Epithelial cell of proximal tubule (primary cell): Measurements from ENCODE around the gene RPIA. TPM values are rescaled to one million over a fixed set of nuclear protein-coding genes. Genes with fewer than 3 reads are reported as not detected.

ENCODE experiments used
- DNase-seq: peaks from one replicate; pipeline ENCODE4 v3.0.0-alpha.2; 2011; ENCODE audit warnings: low read depth
- H3K4me3 ChIP-seq: 2 replicates; pipeline ENCODE4 v1.5.1; 2011; ENCODE audit warnings: low read depth, mild to moderate bottlenecking, low read length
- total RNA-seq: library from RNA; depleted of rRNA; stranded (reverse); fragments of >200 nt; gene quantifications from 2 replicates; pipeline ENCODE4 v1.2.3, GENCODE V29; 2015
- TF ChIP-seq, protein P1 (sequence below): conservative IDR thresholded peaks from 2 replicates; pipeline ENCODE4 v1.5.1; 2012; ENCODE audit warnings: low read depth, mild to moderate bottlenecking, low read length

Gene RPIA
- total RNA-seq, 1 donor from 2014 or later, result 8.0 TPM

DNA sequence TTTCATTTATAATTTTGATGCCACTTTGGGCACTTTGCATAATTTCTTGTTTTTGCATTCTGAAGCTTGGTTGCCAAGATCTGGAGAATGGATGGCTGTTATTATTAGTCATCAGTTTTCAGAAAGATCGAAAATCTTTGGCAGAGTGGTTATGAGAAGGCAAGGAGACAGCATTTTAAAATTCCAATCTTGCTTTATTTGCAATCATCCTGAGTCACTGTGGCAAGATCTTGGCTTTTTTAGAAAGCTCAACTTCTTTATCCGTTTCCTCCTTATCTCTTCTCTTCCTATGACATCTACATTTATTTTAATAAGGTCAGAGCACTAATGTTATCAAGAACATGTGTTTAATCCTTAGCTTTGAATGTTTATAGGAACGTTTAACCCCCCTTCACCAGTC, 33.1 kb upstream of the RPIA start:
- H3K4me3 ChIP-seq, result no peak overlapping the region
- TF ChIP-seq, protein P1, sequence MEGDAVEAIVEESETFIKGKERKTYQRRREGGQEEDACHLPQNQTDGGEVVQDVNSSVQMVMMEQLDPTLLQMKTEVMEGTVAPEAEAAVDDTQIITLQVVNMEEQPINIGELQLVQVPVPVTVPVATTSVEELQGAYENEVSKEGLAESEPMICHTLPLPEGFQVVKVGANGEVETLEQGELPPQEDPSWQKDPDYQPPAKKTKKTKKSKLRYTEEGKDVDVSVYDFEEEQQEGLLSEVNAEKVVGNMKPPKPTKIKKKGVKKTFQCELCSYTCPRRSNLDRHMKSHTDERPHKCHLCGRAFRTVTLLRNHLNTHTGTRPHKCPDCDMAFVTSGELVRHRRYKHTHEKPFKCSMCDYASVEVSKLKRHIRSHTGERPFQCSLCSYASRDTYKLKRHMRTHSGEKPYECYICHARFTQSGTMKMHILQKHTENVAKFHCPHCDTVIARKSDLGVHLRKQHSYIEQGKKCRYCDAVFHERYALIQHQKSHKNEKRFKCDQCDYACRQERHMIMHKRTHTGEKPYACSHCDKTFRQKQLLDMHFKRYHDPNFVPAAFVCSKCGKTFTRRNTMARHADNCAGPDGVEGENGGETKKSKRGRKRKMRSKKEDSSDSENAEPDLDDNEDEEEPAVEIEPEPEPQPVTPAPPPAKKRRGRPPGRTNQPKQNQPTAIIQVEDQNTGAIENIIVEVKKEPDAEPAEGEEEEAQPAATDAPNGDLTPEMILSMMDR, result no peak
- no peak for DNase-seq

DNA sequence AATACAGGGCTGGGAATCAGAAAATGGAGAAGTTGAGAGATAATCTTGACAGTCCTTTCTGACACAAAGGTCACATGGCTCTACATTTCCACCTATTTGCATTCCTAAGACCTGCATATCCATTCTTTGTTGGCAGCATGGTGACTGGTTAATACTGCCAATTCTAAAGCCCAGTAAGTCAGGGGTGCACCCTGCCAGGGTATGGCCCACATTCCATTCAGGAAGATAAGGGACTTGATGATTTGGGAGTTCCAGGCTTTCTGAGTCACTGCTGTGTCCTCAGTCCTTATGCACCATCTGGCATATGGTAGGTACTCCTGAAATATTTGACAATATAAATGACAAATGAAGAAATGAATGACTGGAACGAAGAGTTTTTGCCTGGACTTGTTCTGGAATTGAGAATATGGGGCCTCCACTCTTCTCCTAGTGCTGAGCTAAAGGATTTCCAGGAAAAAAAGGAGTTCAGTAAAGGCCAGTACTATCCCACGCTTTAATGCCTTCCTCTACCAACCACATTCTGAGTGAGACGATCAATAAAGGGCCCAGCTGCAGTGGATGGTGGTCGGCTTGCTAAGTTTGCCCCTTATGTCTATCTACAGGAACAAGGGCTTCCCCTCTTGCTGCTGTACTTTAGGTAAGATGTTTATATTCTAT, 32.5 kb upstream of the RPIA start:
- DNase-seq, result no peak
- H3K4me3 ChIP-seq, result no peak overlapping the region
- TF ChIP-seq, protein P1, result no peak

DNA sequence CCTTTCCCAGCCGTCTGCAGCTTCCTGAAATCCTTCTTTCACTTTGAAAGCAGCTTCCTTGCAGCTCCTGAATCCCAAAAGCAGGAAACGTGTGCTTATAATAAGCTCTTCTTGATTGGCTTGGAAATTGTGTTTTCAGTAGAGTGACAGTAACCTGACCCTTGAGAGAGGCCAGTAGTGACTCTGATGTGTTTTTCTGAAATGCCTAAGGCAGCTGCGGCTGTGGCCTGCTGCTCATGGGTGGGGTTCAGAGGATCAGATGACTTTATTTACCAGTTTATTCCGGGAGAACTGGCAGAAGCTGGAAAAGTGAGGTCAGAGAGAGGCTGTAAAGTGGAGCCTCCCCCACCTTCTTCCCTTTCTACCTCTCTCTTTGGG, 31.9 kb upstream of the RPIA start:
- TF ChIP-seq, protein P1, result no peak
- H3K4me3 ChIP-seq, result no peak overlapping the region
- no peak for DNase-seq

DNA sequence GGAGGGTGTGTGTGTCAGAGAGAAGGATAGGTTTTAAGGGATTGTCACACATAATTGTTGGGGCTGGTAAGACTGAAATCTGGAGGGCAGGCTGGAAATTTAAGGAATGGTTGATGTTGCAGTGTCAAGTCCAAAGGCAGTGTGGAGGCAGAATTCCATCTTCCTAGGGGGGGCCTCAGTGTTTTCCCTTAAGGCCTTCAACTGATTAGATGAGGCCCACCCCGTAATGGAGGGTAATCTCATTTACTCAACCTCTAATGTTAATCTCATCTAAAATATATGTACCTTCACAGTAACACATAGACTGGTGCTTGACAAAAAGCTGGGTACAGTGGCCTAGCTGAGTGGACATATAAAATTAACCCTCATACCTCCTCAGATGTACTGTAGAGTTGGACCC, 30.9 kb upstream of the RPIA start:
- TF ChIP-seq, protein P1, result no peak
- no peak overlapping the region for H3K4me3 ChIP-seq
- no peak for DNase-seq

DNA sequence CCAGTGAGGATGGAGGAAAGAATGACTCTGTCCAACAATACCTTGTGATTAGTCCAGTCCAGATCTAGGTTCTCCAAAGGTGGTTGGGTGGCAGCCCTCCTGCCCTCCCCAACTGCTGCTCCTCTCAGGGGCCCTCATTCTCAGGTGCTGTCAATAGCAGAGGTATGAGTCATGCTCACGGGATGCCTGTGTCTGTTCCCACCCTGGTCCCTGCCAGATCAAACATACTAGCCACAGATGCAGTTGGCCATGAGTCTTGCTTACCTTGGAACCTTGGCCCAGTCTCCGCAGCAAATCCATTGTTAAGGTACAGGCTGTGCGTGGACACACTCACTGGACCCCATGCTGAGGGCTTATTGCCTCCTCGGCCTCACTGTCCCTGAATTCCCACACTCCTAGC, 24.9 kb upstream of the RPIA start:
- DNase-seq, result no peak
- TF ChIP-seq, protein P1, result no peak
- no peak overlapping the region for H3K4me3 ChIP-seq

DNA sequence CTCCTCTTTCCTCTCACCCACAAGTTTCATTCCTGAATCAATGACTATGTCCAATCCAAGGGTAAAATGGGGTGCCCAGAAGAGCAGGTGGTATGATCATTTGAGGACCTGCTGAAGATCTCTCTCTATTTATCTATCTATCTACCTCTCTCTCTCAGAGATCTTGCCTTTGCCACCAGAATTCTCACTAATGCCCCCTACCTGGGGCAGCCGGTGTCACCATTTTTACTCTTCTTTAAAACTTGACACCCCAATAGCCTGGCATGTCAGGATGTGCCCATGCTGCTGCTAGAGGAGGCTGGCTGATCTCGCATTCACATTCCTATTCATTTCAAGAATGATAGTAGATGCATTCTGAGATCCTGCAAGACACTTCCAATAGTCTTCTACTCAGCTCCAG, 24.3 kb upstream of the RPIA start:
- no peak for DNase-seq
- no peak overlapping the region for H3K4me3 ChIP-seq
- TF ChIP-seq, protein P1, result no peak

DNA sequence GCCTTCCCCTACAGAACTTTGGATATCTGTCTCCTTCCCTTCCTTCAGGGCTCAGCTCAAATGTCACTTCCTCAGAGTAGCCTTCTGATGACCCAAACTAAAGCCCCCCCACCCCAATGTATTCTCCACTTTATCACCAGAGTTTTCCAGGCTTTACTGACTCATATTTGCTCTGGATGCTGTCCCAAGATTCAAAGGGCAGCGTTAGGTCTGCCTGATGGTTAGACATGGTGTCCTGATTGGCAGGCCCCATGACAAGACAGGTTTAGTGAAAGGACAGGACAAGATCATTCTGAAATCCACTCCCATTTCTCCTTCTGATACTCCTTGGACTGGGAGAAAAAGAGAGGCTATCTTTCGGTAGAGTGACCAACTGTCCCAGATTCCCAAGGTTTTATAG, 22.6 kb upstream of the RPIA start:
- H3K4me3 ChIP-seq, result no peak overlapping the region
- no peak for DNase-seq
- TF ChIP-seq, protein P1, result no peak
